ENCODE results near the gene IL2RG.

Gene IL2RG

GRCh38 chrX:71068044-71068918, 43.1 kb downstream of the IL2RG start, which contains the start of gene SNX12:
TSS of gene SNX12 (minus strand) at chrX:71068334. CDS start at chrX:71068306, 28 bp downstream.
- DNase-seq = peak; percentile 82 to 94 (median 88)

DNA sequence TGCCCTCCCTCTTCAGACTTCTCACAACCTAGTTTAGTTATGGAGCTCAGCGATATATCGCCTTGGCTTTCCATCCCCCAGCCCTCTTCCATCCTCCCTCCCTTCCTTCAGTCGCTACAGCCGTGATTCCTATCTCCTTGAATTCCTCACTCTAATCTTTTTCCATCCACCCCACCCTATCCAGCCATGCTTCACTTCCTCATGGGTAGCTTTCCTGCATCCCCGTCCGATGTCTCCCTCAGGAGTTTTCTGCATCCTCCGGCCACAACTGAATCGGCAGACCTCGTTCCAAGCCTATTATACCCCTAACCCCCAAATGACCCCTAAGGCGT, 43.7 kb downstream of the IL2RG start:
- DNase-seq = no peak

GRCh38 chrX:71067089-71067488, 44.3 kb downstream of the IL2RG start:
- no peak for DNase-seq

DNA sequence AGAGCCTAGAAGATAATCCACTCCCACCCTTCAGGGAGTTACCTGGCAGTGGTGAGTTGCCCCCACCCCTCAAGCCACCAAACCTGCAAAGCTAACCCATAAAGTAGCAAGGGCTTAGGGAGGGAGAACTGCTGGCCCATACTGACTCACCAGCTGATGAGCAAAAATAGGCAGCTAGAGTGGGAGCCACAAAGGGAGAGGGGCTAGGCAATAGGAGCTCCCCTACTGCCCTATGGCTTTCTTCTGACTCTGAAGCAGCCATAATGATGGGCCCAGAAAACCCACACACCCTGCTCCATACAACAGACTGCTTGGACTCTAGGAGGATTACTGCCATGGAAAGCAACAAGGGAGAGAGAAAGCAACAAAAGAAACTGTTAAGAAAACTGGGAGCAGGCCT, 51.2 kb downstream of the IL2RG start:
- DNase-seq = no peak

DNA sequence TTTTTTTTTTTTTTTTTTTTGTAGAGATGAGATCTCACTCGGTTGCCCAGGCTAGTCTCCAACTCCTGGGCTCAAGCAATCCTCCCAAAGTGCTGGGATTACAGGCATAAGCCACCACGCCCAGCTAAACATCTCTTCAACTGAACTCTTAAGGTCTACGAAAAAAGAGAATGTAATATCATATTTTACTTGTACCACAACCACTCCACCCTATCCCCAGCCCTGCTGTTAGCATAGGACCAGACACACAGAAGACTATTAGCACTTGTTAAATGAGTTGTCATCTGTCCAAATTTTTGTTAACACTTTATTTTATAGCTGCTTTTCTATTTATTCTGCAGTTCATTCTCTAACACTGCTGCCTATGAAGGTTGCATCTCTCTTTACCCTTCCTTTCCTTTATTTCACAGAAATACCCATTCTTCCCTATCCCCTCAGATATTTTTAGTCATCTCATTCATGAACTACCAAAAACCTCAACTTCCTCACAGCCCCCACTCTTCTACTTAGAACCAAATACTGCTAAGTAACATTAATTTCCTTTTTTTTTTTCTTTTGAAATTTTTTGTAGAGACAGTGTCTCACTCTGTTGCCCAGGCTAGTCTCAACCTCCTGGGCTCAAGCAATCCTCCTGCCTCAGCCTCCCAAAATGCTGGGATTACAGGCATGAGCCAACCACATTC, 53.4 kb downstream of the IL2RG start:
- no peak for DNase-seq

Data from stimulated activated naive CD4-positive, alpha-beta T cell (primary cell).